Pancreas (tissue), 10 donors: ENCODE data around the gene ACO1. TPM values are rescaled to one million over a fixed set of nuclear protein-coding genes. Genes with fewer than 3 reads are reported as not detected.

Experiments used
- ATAC-seq, 4 donors: fragments of 200-7000 bp; cut with Tn5 transposase; one replicate each; pipeline versions ENCODE4 v1.8.0 to v1.9.1; 2020; ENCODE audit warnings: mild to moderate bottlenecking in 4 of 4, moderate library complexity in 4 of 4
- DNase-seq, 6 donors: peaks; one replicate each; pipeline ENCODE4 v3.0.0-alpha.2; 2020
- FAIRE-seq: peaks from 2 replicates; lab custom pipeline; 2012; peaks lifted over from hg19 to GRCh38; lab: Jason Lieb, UNC
- H3K27ac ChIP-seq, 4 donors: fragments of 200-600 bp; sonication (generic); 1 replicate in 3 of 4; 2 replicates in 1 of 4; pipeline versions ENCODE4 v1.5.0 to v1.8.0; 2020
- H3K27me3 ChIP-seq, 4 donors: fragments of 200-600 bp; one replicate each; pipeline ENCODE4 v1.8.0; 2021
- H3K36me3 ChIP-seq, 3 donors: fragments of 200-600 bp; sonication (generic) in 1 of 3; one replicate each; pipeline versions ENCODE4 v1.5.0 to v1.8.0; 2020 to 2021
- H3K4me1 ChIP-seq, 3 donors: fragments of 200-600 bp; one replicate each; pipeline ENCODE4 v1.8.0; 2021
- H3K4me3 ChIP-seq, 4 donors: fragments of 200-600 bp; sonication (generic) in 2 of 4; one replicate each; pipeline versions ENCODE4 v1.5.0 to v1.8.0; 2020 to 2021
- H3K9me3 ChIP-seq, 4 donors: fragments of 200-600 bp; one replicate each; pipeline ENCODE4 v1.8.0; 2021
- WGBS, 2 donors: extraction: QIAGEN DNeasy Blood & Tissue Kit; methylation state at CpG; one replicate each; pipeline ENCODE4 v1.1.7; 2013; 5-methylcytosine and 5-hydroxymethylcytosine counted together
- intact Hi-C, 3 donors: fragments of 100-400 bp; cut with DNase I; formaldehyde crosslinking; loops; one replicate each; pipeline versions ENCODE4 v1.11.1 to v1.14.2; 2022
- polyA plus RNA-seq, 2 donors: library from polyadenylated mRNA; stranded (reverse); fragments of 200-250 nt; gene quantifications; one replicate each; pipeline ENCODE4 v1.2.3, GENCODE V29; 2013
- total RNA-seq, 6 donors: library from RNA; stranded (reverse); fragmentation: NEBNext Ultra II Directional in 4 of 6; extraction: Animal tissue kit (Norgen Biotek cat#: 25700) in 4 of 6; gene quantifications; one replicate each; pipeline versions ENCODE4 v1.2.1 to v1.2.4, GENCODE V29; 2021 to 2023
- TF ChIP-seq, protein P1 (sequence below), 4 donors: fragments of 200-600 bp; sonication (generic) in 3 of 4; IDR thresholded peaks; one replicate each; pipeline versions ENCODE4 v1.5.0 to v1.8.0; 2021; ENCODE audit warnings: antibody characterized with exemption in 4 of 4
- donor health status: healthy with polysubstance abuse.
- donor health status: DM: no; HTN: no; CAD: no; lungs with moderate emphysema.
- donor health status: DM: no; HTN: no; CAD: no.
- donor health status: control.
- donor health status: control.
- donor health status: Bipolar disorder and iron deficiency.
- donor health status: DM: yes; HTN: yes; CAD: no.
- donor health status: DM: no; HTN: no; CAD: no.
- donor health status: DM: no; HTN: no; CAD: no.
- donor health status: DM: yes; HTN: yes; CAD: no.

ACO1 gene
- total and polyA plus RNA-seq, 8 donors: 8.7 to 35.6 (median 29.0) TPM

DNA sequence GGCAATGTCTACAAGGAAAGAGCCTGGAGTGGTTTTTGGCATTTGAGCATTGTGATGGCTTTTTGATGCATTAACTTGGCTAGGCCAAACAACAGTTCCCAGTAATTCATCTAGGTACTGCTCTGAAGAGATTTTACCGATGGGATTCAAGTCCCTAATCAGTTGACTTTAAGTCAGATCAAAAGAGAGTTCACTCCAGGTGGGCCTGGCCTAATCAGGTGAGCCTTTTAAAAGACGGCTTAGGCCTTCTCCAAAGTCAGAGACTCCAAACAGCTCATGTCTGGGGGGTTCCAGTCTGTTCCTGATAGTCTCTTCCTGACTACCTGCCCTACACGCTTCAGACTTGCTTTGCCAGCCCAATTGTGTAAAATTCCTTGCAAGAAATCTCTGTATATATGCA is 87.9 kb downstream of the ACO1 start:
- Histone ChIP-seq H3K27me3 (no peaks in the 10 kb centered on the region), H3K4me1 (peaks cover 0 to 8% (median 0%) of the 10 kb centered on the region in 3 donors), H3K36me3 (peaks cover 0 to 4% (median 0%) of the 10 kb centered on the region in 3 donors), H3K4me3 (no peak overlapping the region), H3K9me3 (no peaks in the 10 kb centered on the region), H3K27ac (no peak overlapping the region)
- WGBS, 2 donors: 63 to 66% methylated on average over 3 of the region's 3 CpGs
- DNase-seq (no peak), FAIRE-seq (no peak), ATAC-seq (peak in 1 of 4 donors; percentile 38)
- intact Hi-C loops: no loop called here
- TF ChIP-seq, protein P1, sequence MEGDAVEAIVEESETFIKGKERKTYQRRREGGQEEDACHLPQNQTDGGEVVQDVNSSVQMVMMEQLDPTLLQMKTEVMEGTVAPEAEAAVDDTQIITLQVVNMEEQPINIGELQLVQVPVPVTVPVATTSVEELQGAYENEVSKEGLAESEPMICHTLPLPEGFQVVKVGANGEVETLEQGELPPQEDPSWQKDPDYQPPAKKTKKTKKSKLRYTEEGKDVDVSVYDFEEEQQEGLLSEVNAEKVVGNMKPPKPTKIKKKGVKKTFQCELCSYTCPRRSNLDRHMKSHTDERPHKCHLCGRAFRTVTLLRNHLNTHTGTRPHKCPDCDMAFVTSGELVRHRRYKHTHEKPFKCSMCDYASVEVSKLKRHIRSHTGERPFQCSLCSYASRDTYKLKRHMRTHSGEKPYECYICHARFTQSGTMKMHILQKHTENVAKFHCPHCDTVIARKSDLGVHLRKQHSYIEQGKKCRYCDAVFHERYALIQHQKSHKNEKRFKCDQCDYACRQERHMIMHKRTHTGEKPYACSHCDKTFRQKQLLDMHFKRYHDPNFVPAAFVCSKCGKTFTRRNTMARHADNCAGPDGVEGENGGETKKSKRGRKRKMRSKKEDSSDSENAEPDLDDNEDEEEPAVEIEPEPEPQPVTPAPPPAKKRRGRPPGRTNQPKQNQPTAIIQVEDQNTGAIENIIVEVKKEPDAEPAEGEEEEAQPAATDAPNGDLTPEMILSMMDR (IDR thresholded peaks at IDR 0.05): no peak

DNA sequence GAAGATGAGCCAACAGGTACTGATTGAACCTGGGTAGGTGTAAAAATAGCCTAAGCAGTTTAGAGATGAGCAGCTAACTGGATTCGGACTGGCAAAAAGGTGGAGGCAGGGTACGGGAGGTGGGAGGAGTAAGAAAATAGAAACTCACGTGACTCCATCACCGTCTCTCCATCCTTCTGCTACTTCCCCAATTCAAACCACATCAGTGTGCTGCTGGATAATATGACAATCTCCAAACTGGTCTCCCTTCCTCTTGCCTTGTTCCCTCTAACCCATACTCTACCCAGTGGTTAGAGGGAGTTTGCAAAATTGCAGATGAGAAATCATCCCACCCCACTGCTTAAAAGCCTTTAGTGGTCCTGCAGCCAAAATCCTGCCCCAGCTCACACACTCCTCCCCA is 98.9 kb downstream of the ACO1 start:
- Histone ChIP-seq H3K4me3 (no peak overlapping the region), H3K27ac (no peak overlapping the region), H3K4me1 (no peaks in the 10 kb centered on the region), H3K9me3 (no peaks in the 10 kb centered on the region), H3K27me3 (no peaks in the 10 kb centered on the region), H3K36me3 (peaks cover 0 to 55% (median 4%) of the 10 kb centered on the region in 3 donors)
- TF ChIP-seq, protein P1 (IDR thresholded peaks at IDR 0.05): no peak
- ATAC-seq (no peak), DNase-seq (no peak), FAIRE-seq (no peak)
- intact Hi-C loops: no loop called here
- WGBS, 2 donors: 91 to 93% methylated on average over 4 of the region's 4 CpGs

DNA sequence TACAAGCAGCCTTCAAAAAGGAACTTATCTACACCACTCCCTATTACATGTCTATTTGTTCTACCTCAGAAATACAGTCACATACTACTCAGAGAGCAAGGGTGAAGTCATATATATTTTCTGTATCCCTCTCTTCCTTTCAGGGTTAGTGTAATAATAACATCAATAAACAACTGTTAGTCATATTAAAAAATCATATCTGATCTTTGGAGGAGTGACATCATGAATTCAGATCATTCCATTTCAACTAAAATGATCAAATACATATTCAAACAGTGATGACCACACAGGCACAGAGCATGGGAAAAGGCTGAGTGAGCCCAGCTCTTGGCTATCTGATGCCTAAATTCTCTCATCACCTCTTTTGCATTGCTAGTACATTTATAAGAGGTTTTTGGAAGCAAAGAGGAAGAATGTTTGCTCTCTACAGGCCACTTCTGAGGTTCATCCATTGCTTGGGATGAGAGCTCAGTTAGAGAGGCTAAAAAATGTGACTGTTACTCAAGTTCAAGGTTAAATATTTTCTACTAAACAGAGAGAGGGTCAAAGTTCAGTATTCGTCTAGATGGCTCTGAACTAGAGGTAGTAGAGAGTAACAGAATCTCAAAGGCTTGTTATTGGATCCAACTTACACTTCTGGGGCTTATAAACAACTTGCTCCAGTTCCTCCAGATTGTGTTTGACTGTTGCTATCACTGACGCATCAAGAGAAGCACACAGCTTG is 102.6 kb downstream of the ACO1 start:
- peaks cover 0 to 49% (median 4%) of the 10 kb centered on the region in 3 donors for H3K36me3 ChIP-seq

DNA sequence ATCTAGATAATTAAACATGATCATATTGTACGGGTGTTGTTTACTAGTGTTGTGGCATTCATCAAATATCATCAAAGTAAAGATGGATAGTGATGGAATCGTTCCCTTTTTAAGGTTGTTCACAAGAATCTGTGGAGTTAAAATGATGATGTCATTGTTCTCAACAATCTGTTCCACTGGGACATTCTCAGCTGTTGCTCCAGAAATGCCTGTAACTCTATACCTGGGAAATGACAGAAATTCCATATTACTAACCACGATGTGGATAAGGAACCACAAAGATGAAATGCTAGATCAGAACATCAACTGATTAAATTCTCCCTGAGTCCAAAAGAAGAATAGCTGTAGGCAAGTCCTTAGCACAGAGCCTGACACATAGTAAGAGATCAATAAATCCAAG is 103.5 kb downstream of the ACO1 start:
- Histone ChIP-seq H3K36me3 (peaks cover 0 to 43% (median 4%) of the 10 kb centered on the region in 3 donors), H3K4me1 (no peaks in the 10 kb centered on the region), H3K4me3 (no peak overlapping the region), H3K27ac (no peak overlapping the region), H3K27me3 (no peaks in the 10 kb centered on the region), H3K9me3 (no peaks in the 10 kb centered on the region)
- no peak for ATAC-seq
- 56 to 74% methylated on average over 3 of the region's 3 CpGs for WGBS, 2 donors
- TF ChIP-seq, protein P1 (IDR thresholded peaks at IDR 0.05): no peak
- no peak for DNase-seq
- intact Hi-C loops: no loop called here
- FAIRE-seq: no peak

More for the DNA sequence above, 102.6 kb downstream of the ACO1 start:
- no peak overlapping the region for H3K27ac ChIP-seq
- H3K9me3 ChIP-seq: no peaks in the 10 kb centered on the region
- 45 to 50% methylated on average over 2 of the region's 2 CpGs for WGBS, 2 donors
- intact Hi-C loops: no loop called here
- ATAC-seq: no peak
- no peaks in the 10 kb centered on the region for H3K4me1 ChIP-seq
- no peak for DNase-seq
- H3K4me3 ChIP-seq: no peak overlapping the region
- no peaks in the 10 kb centered on the region for H3K27me3 ChIP-seq
- TF ChIP-seq, protein P1 (IDR thresholded peaks at IDR 0.05): no peak
- FAIRE-seq: no peak

DNA sequence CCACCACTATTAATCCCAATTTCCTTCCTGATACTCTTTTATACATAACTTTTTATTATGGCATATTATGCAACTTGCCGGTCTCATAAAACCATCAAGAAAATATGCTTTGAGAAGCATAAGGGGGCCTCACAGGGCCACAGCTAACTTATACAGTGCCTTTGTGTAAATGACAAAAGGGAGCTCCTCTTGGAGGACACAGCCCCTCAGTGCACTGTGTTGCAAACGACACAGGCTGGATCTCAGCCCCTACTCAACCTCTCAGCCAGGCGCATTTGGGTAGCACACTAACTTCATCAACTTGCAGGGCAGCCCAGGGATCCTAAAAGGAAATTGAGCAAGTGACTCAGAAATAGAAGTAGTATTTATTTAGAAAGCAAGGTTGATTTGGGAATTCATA is 106.2 kb downstream of the ACO1 start:
- FAIRE-seq: no peak
- intact Hi-C loops: no loop called here
- no peaks in the 10 kb centered on the region for H3K4me1 ChIP-seq
- H3K36me3 ChIP-seq: peaks cover 0 to 24% (median 4%) of the 10 kb centered on the region in 3 donors
- WGBS, 2 donors: 84 to 85% methylated on average over 3 of the region's 3 CpGs
- H3K9me3 ChIP-seq: no peaks in the 10 kb centered on the region
- DNase-seq: no peak
- TF ChIP-seq, protein P1 (IDR thresholded peaks at IDR 0.05): no peak
- no peak overlapping the region for H3K4me3 ChIP-seq
- no peak for ATAC-seq
- no peak overlapping the region for H3K27ac ChIP-seq
- H3K27me3 ChIP-seq: no peaks in the 10 kb centered on the region
